Raji (cell line): ENCODE measurements around the gene FRMD4A.

Source experiments
- POLR2A ChIP-seq: IDR thresholded peaks from 2 replicates; pipeline ENCODE4 v1.6.1; 2011; ENCODE audit warnings: low read depth, low read length, control low read depth; ENCODE audit not compliant: insufficient read depth

The FRMD4A gene

GRCh38 chr10:14131261-14131960 lies 199.3 kb downstream of the FRMD4A start:
- TF ChIP-seq POLR2A, result no peak

DNA sequence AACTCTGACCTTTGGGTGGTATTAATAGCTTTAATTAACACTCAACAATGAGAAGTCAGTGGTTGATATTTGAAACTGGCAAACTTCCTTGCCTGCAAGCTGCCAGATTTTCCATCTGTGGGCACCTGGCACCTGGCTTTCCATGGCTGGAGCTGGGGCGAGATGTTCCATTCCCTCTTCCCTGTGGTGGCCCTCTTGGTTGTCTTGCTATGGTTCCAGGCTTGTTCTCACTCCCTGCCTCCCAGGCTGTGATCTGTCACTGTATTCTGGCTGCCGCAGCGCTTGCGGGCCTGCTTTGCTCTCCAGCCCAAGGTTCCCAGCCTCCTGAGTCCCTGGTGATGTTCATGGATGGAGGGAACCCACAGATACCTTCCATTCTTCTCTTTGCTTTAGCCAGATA lies 201.0 kb downstream of the FRMD4A start:
- TF ChIP-seq POLR2A, result no peak

DNA sequence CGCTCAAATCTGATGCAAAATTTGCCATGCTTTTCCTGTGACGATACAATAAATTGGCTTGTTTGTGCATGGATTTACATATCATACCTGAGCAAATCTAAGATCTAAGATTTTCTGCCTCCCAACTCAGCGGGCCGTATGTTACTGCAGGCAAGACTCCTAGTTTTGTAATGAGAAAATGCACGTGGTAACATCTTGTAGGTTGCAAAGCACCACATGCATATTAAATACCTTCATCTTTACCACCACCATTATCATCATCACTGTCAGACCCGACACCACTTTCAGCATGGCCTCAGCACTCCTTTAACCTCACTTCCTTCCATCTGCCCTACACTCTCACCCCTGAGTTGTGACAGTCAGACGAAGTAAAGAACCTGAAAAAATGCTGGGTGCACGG lies 202.2 kb downstream of the FRMD4A start:
- no peak for TF ChIP-seq POLR2A

GRCh38 chr10:14126697-14127440 lies 203.9 kb downstream of the FRMD4A start:
- TF ChIP-seq POLR2A, result no peak

DNA sequence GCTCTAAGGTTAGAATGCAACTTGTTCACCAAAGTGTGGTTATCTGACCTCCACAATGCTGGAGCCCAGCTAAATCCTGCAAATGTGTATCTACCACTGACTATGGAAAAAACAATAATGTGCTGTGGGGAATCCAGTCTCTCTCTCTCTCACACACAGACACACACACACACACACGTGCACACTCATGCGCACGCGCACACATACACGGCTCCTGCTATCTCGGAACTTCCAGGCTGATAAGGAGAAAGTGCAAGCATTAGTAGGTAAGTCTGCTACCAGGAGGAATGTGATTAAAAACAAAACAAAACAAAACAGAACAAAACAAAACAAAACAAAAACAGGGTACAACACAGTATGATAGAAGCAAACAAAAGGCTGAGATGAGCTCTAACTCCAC lies 205.2 kb downstream of the FRMD4A start:
- no peak for TF ChIP-seq POLR2A

GRCh38 chr10:14124941-14125340 lies 205.8 kb downstream of the FRMD4A start:
- no peak for TF ChIP-seq POLR2A

DNA sequence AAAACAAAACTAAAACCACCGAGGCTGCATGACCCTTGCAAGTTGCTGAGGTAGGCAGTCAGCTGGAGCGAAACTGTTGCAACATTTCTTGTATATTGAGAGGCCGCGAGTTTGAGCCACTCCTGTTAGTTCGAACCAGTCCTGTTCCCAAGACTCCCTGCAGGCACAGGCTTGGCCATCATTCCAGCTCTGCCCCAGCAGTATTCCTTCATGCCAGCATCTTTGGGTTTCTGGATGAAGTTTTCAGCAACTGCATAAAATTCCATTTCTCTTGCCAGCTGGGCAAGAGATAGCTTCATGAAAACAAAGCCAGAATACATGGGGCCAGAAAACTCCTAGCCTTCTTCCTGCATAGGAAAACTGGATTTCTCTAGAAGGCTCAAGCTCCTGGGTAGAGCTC lies 207.6 kb downstream of the FRMD4A start:
- TF ChIP-seq POLR2A, result no peak

GRCh38 chr10:14120812-14121211 lies 209.9 kb downstream of the FRMD4A start:
- TF ChIP-seq POLR2A, result no peak

DNA sequence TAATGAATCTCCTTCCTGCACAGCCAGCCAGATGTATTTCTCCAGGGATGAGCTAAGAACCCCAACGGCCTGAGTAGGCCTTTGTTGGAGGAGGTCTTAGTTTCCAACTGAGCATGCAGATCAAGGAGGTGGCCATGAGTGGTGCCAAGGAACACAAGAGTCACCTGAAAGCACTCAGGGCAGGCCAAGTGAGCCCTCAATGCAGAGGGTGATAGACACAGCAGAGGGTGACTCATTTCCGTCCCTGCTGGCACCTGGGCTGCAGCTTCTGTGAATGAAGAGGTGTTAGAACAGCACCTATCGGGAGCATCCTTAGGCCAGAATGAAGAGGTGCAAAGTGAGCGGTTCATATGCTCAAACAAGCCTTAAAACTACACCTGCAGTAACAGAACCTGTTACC lies 211.8 kb downstream of the FRMD4A start:
- TF ChIP-seq POLR2A, result no peak

DNA sequence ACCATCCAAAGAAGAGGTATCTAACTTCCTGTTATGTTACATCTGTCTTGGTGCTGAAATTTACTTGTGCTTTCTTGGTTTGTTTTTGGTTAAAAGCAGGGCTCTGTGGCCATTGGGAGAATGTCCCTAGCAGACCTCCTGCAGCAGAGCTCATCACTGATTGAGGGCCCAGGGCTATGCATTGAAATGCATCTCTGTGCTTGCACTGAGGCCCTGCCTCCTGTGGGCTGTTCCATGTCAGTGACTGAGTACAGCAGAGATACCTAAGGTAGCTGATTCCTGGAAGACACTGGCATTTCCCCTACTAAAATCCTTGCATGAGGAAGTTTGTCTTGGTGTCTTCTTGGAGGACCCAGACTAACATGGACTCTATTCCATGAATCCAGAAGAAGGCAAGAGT lies 213.9 kb downstream of the FRMD4A start:
- no peak for TF ChIP-seq POLR2A

- TF ChIP-seq POLR2A, result no peak
These were observed 214.7 kb downstream of the FRMD4A start for GRCh38 chr10:14116021-14116420.

- TF ChIP-seq POLR2A, result no peak
These were observed 215.9 kb downstream of the FRMD4A start for GRCh38 chr10:14114791-14115190.

- TF ChIP-seq POLR2A, result no peak
These were observed 218.7 kb downstream of the FRMD4A start for GRCh38 chr10:14112056-14112455.

- no peak for TF ChIP-seq POLR2A
These were observed 219.5 kb downstream of the FRMD4A start for GRCh38 chr10:14111208-14111607.

DNA sequence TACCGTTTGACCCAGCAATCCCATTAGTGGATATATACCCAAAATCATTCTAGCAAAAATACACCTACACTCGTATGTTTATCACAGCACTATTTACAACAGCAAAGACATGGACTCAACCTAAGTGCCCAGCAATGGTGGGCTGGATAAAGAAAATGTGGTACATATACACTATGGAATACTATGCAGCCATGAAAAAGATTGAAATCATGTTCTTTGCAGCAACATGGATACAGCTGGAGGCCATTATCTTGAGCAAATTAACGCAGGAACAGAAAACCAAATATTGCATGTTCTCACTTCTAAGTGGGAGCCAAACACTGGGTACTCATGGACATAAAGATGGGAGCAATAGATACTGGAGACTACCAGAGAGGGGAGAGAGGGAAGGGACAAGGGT lies 223.9 kb downstream of the FRMD4A start:
- no peak for TF ChIP-seq POLR2A

DNA sequence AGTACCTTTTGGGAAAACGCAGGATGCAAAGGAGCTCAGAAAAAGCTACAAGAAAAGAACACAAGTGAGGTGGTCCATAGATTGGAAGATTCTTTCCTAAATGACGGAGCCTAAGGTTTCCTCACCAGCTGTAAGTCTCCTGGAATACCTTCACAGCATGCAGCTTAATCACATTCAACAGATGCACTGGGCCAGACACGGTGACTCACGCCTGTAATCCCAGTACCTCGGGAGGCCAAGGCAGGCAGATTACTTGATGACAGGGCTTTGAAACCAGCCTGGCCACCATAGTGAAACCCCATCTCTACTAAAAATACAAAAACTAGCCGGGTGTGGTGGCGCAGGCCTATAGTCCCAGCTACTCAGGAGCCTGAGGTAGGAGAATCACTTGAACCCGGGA lies 228.7 kb downstream of the FRMD4A start:
- no peak for TF ChIP-seq POLR2A

DNA sequence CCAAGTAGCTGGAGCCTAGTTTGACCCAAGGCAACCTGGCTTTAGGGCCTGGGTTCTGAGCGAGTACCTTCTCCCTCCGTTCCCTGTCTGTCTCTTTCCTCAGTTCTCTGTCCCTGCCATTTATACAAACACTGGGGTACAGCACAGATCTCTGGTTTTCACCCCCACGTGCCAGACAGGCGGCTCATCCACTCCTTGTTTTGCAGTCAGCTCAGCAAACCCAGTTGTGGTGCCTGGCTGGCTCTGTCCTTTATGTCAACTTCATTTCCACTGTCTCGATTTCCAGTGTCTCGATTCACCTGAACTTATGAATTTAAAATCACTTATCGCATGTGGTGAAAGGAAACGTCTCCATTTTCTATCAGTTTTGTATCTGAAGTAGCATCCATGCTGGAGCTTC lies 230.8 kb downstream of the FRMD4A start:
- TF ChIP-seq POLR2A, result no peak
